Natural killer cell (primary cell): ENCODE results near the gene RELN. TPM values are rescaled to one million over a fixed set of nuclear protein-coding genes. Genes with fewer than 3 reads are reported as not detected.

Source experiments
- ATAC-seq, 3 donors: fragments of 150-1000 bp in 2 of 3; fragments of 200-7000 bp in 1 of 3; cut with Tn5 transposase; 1 replicate in 1 of 3; 2 replicates in 2 of 3; pipeline ENCODE4 v1.10.0; 2021; ENCODE audit warnings: mild to moderate bottlenecking in 2 of 3, moderate library complexity in 2 of 3
- DNase-seq, 2 donors: peaks; one replicate each; pipeline versions ENCODE4 v3.0.0 to v3.0.0-alpha.2; 2013 to 2021; ENCODE audit warnings: mixed read lengths in 1 of 2
- H3K27ac ChIP-seq: one replicate; pipeline ENCODE4 v1.5.1; 2013; ENCODE audit warnings: mild to moderate bottlenecking, low read length
- H3K27me3 ChIP-seq: one replicate; pipeline ENCODE4 v1.6.1; 2013; ENCODE audit warnings: low read length; ENCODE audit not compliant: control insufficient read depth, insufficient read depth
- H3K36me3 ChIP-seq: one replicate; pipeline ENCODE4 v1.6.1; 2013; ENCODE audit warnings: low read length; ENCODE audit not compliant: control insufficient read depth, insufficient read depth
- H3K4me1 ChIP-seq: one replicate; pipeline ENCODE4 v1.6.1; 2013; ENCODE audit warnings: low read length; ENCODE audit not compliant: control insufficient read depth, insufficient read depth
- H3K4me3 ChIP-seq: one replicate; pipeline ENCODE4 v1.5.1; 2013; ENCODE audit warnings: low read length
- H3K9me3 ChIP-seq: one replicate; pipeline ENCODE4 v1.6.1; 2013; ENCODE audit warnings: low read length; ENCODE audit not compliant: control insufficient read depth, insufficient read depth
- H3K27ac Mint-ChIP-seq, 2 donors: one replicate each; pipeline ENCODE4 v1.8.0; 2022; ENCODE audit warnings: mild to moderate bottlenecking in 2 of 2, mixed read lengths in 2 of 2, moderate library complexity in 1 of 2
- H3K27me3 Mint-ChIP-seq, 2 donors: one replicate each; pipeline ENCODE4 v1.8.0; 2022; ENCODE audit warnings: low read depth in 2 of 2, mixed read lengths in 2 of 2
- H3K36me3 Mint-ChIP-seq: one replicate; pipeline ENCODE4 v1.8.0; 2022; ENCODE audit warnings: mixed read lengths
- H3K4me1 Mint-ChIP-seq, 2 donors: one replicate each; pipeline ENCODE4 v1.8.0; 2022; ENCODE audit warnings: mixed read lengths in 2 of 2
- H3K4me3 Mint-ChIP-seq: one replicate; pipeline ENCODE4 v1.8.0; 2022; ENCODE audit warnings: mild to moderate bottlenecking, moderate library complexity, mixed read lengths
- H3K9me3 Mint-ChIP-seq, 2 donors: one replicate each; pipeline ENCODE4 v1.8.0; 2022; ENCODE audit warnings: mixed read lengths in 2 of 2
- WGBS: methylation state at CpG from one replicate; pipeline ENCODE4 v1.1.7; 2013; ENCODE audit warnings: missing lambda C conversion rate; ENCODE audit not compliant: insufficient coverage; 5-methylcytosine and 5-hydroxymethylcytosine counted together
- intact Hi-C: fragments of 100-400 bp; cut with micrococcal nuclease; formaldehyde crosslinking; loops from one replicate; pipeline ENCODE4 v1.14.2; 2022
- total RNA-seq, 4 donors: library from RNA; stranded (reverse); fragments of 120-200 nt in 1 of 4; gene quantifications; one replicate each; pipeline versions ENCODE4 v1.2.3 to v1.2.4, GENCODE V29; 2013 to 2022
- TF ChIP-seq, protein P1 (sequence below): fragments of 200-600 bp; IDR thresholded peaks from one replicate; pipeline ENCODE4 v1.8.0; 2022; ENCODE audit warnings: antibody characterized with exemption

RELN gene
- total RNA-seq, 3 donors from 2014 or later (not counting 1 experiment from before 2014, with no cell fraction given), result not detected

DNA sequence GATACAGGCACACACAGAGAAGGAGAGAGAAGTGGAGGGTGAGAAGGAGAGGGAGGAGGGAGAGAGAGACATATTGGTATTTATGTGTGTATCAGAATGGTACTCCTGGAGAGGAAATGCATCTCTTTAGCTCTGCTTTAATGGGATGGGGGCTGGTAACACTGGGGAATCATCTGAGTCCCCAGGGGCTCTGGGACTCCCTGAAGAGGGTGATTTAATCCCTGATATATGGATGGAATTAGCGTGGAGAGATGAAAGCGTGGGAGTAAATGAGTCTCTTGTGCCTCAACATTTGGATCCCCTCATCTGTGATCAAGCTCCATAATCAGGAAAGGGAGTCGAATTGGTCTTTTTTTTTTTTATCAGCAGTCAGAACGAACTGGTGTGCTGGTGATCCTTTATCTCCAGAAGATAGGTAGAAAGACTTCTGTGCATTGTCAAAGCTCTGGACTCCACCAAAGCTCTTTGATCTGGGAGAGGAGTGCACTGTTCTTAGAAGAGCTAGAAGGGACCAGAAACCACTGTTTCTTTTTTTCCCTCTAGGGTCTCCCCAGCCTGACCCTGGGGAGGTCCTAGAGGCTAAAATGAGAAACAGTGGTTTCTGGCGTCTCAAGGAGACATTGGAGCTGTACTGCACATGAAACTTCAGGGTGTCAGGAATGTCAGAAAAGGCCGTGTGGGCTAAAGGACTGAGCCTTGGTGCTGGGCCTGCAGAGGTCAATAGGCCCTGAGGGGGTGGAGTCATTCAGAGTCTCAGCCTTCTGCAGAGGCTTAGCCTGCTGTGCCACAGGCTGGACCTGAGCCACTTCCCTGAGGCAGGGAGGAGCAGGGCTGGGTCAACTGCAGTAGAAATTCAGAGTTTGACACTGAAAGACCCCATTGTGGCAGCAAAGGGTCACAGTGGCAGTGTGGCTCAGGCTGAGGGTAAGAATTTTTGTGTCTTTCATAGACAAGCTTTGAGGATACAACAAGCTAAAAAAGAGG is 309.0 kb downstream of the RELN start:
- TF ChIP-seq, protein P1, sequence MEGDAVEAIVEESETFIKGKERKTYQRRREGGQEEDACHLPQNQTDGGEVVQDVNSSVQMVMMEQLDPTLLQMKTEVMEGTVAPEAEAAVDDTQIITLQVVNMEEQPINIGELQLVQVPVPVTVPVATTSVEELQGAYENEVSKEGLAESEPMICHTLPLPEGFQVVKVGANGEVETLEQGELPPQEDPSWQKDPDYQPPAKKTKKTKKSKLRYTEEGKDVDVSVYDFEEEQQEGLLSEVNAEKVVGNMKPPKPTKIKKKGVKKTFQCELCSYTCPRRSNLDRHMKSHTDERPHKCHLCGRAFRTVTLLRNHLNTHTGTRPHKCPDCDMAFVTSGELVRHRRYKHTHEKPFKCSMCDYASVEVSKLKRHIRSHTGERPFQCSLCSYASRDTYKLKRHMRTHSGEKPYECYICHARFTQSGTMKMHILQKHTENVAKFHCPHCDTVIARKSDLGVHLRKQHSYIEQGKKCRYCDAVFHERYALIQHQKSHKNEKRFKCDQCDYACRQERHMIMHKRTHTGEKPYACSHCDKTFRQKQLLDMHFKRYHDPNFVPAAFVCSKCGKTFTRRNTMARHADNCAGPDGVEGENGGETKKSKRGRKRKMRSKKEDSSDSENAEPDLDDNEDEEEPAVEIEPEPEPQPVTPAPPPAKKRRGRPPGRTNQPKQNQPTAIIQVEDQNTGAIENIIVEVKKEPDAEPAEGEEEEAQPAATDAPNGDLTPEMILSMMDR, result no peak
- Mint-ChIP-seq H3K9me3 (peaks cover 0 to 12% of the 10 kb centered on the region in 2 donors), H3K4me3 (no peak overlapping the region), H3K27ac (no peak overlapping the region), H3K27me3 (no peaks in the 10 kb centered on the region), H3K36me3 (no peaks in the 10 kb centered on the region), H3K4me1 (no peaks in the 10 kb centered on the region)
- Histone ChIP-seq H3K9me3 (no peaks in the 10 kb centered on the region), H3K4me3 (no peak overlapping the region), H3K4me1 (no peaks in the 10 kb centered on the region), H3K36me3 (no peaks in the 10 kb centered on the region), H3K27ac (no peak overlapping the region), H3K27me3 (no peaks in the 10 kb centered on the region)
- WGBS, result 72% methylated on average over 6 of the region's 6 CpGs
- ATAC-seq (no peak), DNase-seq (no peak)
- intact Hi-C loops, result no loop called here

DNA sequence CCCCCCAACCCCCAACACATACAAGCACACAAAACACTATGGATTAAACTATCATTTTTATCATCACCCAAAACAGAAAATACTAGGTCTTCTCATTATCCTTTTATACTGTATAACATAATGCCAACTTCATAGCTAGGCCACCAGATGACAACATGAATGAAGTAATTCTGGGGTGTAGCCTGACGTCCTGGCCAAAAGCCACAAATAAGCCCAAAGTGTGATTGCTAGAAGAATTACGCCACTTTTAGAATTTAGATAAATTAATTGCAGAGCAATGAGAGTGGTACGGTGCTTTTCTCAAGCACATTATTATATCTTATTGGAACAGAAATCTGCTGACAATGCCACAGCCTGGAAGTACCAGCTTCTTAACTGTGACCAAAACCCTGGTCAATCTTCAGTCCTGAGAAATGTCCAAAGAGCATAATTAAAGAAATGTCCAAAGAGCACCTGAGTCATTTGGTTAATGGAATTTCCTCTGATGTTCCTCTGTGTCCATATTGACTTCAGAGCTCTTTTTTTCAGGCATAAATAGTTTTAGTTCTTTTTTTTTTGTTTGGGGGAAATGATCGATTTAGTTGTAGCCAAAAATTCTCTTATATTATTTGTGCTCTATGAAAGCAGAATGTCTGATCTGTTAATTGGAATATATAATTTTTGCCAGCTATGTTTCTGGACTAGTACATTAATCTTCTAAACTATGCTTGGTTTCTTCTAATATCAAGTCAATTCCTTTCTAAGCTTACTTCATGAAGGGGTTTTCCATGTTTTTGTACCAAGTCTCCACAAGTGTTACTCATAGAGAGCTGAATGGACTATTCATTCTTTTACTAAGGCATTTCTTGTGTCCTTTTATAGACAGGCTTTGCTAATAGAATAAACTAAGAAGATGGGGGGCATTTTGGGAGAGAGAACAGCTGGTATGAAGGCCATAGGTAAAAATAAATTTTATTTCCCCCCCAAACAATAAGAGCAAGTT is 310.0 kb downstream of the RELN start:
- TF ChIP-seq, protein P1, result no peak
- no peaks in the 10 kb centered on the region for H3K27me3 Mint-ChIP-seq
- Histone ChIP-seq H3K36me3 (no peaks in the 10 kb centered on the region), H3K27ac (no peak overlapping the region), H3K4me3 (no peak overlapping the region), H3K27me3 (no peaks in the 10 kb centered on the region), H3K4me1 (no peaks in the 10 kb centered on the region), H3K9me3 (no peaks in the 10 kb centered on the region)
- WGBS, result 74% methylated on average over 3 of the region's 4 CpGs
- ATAC-seq, result no peak
- no peak for DNase-seq
- H3K4me3 Mint-ChIP-seq, result no peak overlapping the region
- intact Hi-C loops, result no loop called here
- H3K36me3 Mint-ChIP-seq, result no peaks in the 10 kb centered on the region
- peaks cover 0 to 12% of the 10 kb centered on the region in 2 donors for H3K9me3 Mint-ChIP-seq
- no peak overlapping the region for H3K27ac Mint-ChIP-seq
- H3K4me1 Mint-ChIP-seq, result no peaks in the 10 kb centered on the region

DNA sequence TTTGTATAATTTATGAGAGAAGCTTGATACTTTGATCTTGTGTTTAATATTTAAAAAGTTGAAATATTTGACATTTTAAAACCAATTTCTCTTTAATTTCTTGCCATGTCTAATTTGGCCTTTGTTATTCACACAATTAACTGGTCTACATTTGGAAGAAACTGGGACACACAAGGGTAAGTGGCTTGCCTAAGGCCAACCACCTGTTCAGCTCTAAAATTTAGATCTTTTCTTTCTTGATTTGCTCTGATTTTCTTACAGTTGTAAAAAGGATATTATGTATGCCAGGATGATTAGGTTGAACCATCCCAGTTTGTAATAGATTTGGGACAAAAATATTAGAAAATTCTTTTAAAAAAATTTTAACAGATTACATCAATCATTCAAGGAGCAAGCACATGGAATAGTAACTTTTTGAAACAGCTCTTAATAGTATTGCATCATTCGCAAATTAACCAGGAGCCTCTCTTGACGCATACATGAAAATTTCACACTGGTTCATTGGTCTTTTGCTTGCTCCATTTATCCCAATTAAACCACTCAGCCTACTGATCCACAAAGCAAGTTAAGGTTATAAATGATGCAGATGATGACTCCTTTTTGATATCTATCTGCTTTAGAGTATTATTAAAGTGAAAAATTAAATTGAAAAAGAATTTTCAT is 321.0 kb downstream of the RELN start:
- no peak overlapping the region for H3K27ac ChIP-seq
- H3K36me3 ChIP-seq, result no peaks in the 10 kb centered on the region
- H3K4me1 ChIP-seq, result no peaks in the 10 kb centered on the region
- H3K9me3 ChIP-seq, result no peaks in the 10 kb centered on the region
- Mint-ChIP-seq H3K4me3 (no peak overlapping the region), H3K4me1 (no peaks in the 10 kb centered on the region), H3K27me3 (no peaks in the 10 kb centered on the region), H3K9me3 (peaks cover 0 to 2% of the 10 kb centered on the region in 2 donors), H3K27ac (no peak overlapping the region), H3K36me3 (no peaks in the 10 kb centered on the region)
- TF ChIP-seq, protein P1, result no peak
- ATAC-seq (no peak), DNase-seq (no peak)
- no peak overlapping the region for H3K4me3 ChIP-seq
- H3K27me3 ChIP-seq, result no peaks in the 10 kb centered on the region
- intact Hi-C loops, result no loop called here
- 94% methylated on average over 2 of the region's 2 CpGs for WGBS
